ENCODE data around the gene MX2. TPM values are rescaled to one million over a fixed set of nuclear protein-coding genes. Genes with fewer than 3 reads are reported as not detected.

The MX2 gene
- total RNA-seq, 4 donors from 2014 or later = 3.2 to 6.1 (median 5.1) TPM

GRCh38 chr21:41441546-41441945 lies 79.7 kb downstream of the MX2 start:
- no peaks in the 10 kb centered on the region for H3K27me3 ChIP-seq
- H3K27ac ChIP-seq = no peak overlapping the region
- H3K4me1 ChIP-seq = no peaks in the 10 kb centered on the region
- peaks cover 80% of the 10 kb centered on the region for H3K36me3 ChIP-seq
- DNase-seq (ENCODE audit: low spot score in 2 of 2) = peak in 1 of 2 donors; percentile 35
- 98% methylated on average over 9 of the region's 14 CpGs for WGBS
- TF ChIP-seq POLR2A (IDR thresholded peaks at IDR 0.05) = no peak
- no peaks in the 10 kb centered on the region for H3K9me3 ChIP-seq
- H3K4me3 ChIP-seq = no peak overlapping the region

DNA sequence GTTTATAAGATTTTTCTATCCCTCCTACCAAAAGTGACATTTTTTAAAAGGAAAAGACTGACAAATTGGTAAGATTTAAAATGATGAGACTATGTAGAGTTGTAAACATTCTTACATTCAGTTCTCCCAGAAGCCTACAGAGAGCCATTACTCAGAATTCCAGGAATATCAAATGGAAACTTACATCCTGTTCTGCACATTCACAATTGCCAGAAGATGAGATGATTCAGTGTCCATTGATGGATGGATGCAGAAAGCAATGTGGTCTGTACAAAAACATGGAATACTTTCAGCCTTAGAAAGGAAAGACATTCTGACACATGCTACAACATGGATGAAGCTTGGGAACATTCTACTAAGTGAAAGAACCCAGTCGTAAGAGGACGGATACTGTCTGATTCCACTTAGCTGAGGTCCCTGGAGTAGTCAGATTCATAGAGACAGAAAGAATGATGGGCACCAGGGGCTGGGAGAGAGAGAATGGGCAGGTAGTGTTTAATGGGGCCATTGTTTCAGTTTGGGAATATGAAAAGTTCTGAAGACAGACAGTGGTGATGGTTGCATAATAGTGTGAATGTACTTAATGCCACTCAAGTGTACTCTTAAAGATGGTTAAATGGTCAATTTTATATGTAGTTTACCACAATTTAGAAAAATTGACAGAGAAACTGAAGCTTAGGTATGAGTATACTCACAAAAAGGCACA lies 80.8 kb downstream of the MX2 start:
- Histone ChIP-seq H3K27me3 (no peaks in the 10 kb centered on the region), H3K27ac (no peak overlapping the region), H3K36me3 (peaks cover 81% of the 10 kb centered on the region), H3K4me3 (no peak overlapping the region), H3K9me3 (no peaks in the 10 kb centered on the region), H3K4me1 (no peaks in the 10 kb centered on the region)
- WGBS = 90% methylated on average over 2 of the region's 2 CpGs
- TF ChIP-seq EP300 (IDR thresholded peaks at IDR 0.05) = no peak
- TF ChIP-seq POLR2A (IDR thresholded peaks at IDR 0.05) = no peak
- TF ChIP-seq CTCF (IDR thresholded peaks at IDR 0.05) = no peak
- TF ChIP-seq POLR2AphosphoS5 (IDR thresholded peaks at IDR 0.05) = no peak
- no peak for DNase-seq (ENCODE audit: low spot score in 2 of 2)

DNA sequence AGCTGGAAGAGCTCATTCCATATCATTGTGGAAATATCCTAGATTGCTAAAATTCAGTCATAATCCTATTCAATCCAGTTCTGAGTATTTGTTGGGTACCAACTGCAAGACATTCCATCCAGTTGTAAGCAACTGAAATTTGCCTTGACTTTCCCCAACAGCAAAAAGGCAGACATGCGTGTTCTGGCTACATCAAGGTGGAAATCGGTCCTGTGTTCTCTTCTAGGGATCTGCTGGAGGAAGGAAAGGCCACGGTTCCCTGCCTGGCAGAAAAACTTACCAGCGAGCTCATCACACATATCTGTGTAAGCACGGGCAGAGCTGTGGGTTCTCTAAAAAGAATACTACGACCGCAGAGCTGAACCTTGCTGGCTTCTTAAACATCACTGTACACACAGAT lies 81.7 kb downstream of the MX2 start:
- H3K4me3 ChIP-seq = no peak overlapping the region
- peak in 1 of 2 donors; percentile 11 for DNase-seq (ENCODE audit: low spot score in 2 of 2)
- no peaks in the 10 kb centered on the region for H3K27me3 ChIP-seq
- H3K9me3 ChIP-seq = no peaks in the 10 kb centered on the region
- H3K36me3 ChIP-seq = peaks cover 77% of the 10 kb centered on the region
- TF ChIP-seq POLR2A (IDR thresholded peaks at IDR 0.05) (no peak), CTCF (IDR thresholded peaks at IDR 0.05) (no peak), EP300 (IDR thresholded peaks at IDR 0.05) (no peak), POLR2AphosphoS5 (IDR thresholded peaks at IDR 0.05) (no peak)
- no peaks in the 10 kb centered on the region for H3K4me1 ChIP-seq
- H3K27ac ChIP-seq = no peak overlapping the region
- 93% methylated on average over 7 of the region's 7 CpGs for WGBS

DNA sequence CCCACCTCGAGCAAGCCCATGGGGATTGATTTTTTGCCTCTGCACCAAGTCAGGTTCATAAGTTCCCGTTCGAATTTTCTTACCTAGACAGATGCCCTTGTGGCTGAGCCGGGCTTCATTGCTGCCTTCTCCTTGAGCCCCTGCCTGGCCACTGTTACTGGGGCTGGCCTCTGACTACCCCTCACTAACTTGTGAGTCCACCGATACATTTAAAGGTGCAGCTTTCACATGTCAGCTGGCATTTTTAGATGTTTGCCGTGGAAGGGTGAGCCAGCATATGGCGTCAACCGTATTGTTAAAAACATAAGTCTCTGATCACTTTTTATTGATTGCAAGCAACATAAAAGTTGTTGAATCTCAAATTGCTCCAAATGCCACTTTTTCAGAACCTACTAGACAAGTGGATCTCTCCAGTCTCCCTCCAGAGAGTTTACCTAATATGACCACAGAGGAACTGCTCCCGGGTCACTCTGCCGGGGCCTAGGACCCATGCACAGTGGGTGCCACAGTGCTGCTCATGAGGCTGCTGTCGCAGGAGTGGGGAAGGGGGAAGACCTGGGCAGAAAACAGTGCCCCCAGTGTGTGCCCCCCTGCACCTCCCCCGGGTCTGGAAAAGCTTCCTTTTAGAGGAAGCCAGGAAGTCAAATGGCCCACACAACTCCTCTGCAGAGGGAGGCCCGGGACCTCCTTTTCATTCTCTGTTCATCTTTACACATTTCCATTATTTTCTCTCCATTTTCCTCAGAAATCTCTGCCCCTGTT lies 83.1 kb downstream of the MX2 start:
- WGBS = 92% methylated on average over 13 of the region's 13 CpGs
- peaks cover 82% of the 10 kb centered on the region for H3K36me3 ChIP-seq
- peak in 1 of 2 donors; percentile 21 for DNase-seq (ENCODE audit: low spot score in 2 of 2)
- no peaks in the 10 kb centered on the region for H3K4me1 ChIP-seq
- no peak for TF ChIP-seq EP300 (IDR thresholded peaks at IDR 0.05)
- no peak for TF ChIP-seq POLR2AphosphoS5 (IDR thresholded peaks at IDR 0.05)
- no peak for TF ChIP-seq POLR2A (IDR thresholded peaks at IDR 0.05)
- TF ChIP-seq CTCF (IDR thresholded peaks at IDR 0.05) = no peak
- H3K27me3 ChIP-seq = no peaks in the 10 kb centered on the region
- no peak overlapping the region for H3K27ac ChIP-seq
- no peak overlapping the region for H3K4me3 ChIP-seq
- H3K9me3 ChIP-seq = no peaks in the 10 kb centered on the region

- H3K4me3 ChIP-seq = no peak overlapping the region
- peak in 1 of 2 donors; percentile 16 for DNase-seq (ENCODE audit: low spot score in 2 of 2)
- H3K27me3 ChIP-seq = no peaks in the 10 kb centered on the region
- TF ChIP-seq POLR2A (IDR thresholded peaks at IDR 0.05) (no peak), EP300 (IDR thresholded peaks at IDR 0.05) (no peak), POLR2AphosphoS5 (IDR thresholded peaks at IDR 0.05) (no peak), CTCF (IDR thresholded peaks at IDR 0.05) (no peak)
- 84% methylated on average over 7 of the region's 7 CpGs for WGBS
- no peaks in the 10 kb centered on the region for H3K9me3 ChIP-seq
- no peak overlapping the region for H3K27ac ChIP-seq
- peaks cover 83% of the 10 kb centered on the region for H3K36me3 ChIP-seq
- no peaks in the 10 kb centered on the region for H3K4me1 ChIP-seq
Observed at GRCh38 chr21:41445465-41445862, 83.6 kb downstream of the MX2 start.
